ENCODE data around the gene CTNND1. TPM values are rescaled to one million over a fixed set of nuclear protein-coding genes. Genes with fewer than 3 reads are reported as not detected.

The CTNND1 gene
- total RNA-seq, 1 donor from 2014 or later = 9.9 TPM

DNA sequence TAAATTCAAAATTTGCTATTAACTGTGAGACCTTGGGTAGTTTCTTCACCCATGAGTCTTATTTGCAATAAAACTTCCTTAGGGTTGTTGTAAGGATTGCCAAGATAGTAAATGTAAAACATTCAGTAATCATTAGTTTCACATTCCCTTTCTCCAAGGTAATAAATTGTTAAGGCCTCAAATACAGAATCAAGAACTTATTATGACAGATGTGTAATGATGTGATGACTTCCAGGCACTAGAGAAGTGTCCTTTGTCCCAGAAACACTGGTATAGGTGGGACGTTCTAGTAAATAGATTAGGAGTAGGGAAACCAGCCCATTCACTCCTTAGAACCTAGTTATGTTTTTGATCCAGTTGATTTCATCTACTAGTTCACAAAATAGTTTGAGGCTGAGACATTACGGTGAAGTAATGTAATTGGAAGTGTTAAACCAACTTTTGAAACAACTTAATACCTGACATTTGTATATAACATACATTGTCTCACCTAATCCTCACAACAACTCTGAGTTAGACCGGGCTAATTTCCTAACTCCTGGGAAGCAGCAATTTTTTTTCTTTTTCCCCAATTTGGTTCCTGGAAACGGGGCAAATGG lies 25.5 kb downstream of the CTNND1 start:
- H3K9me3 Mint-ChIP-seq = no peaks in the 10 kb centered on the region
- no peak overlapping the region for H3K27ac Mint-ChIP-seq
- H3K4me3 Mint-ChIP-seq = no peak overlapping the region
- DNase-seq (ENCODE audit: low spot score) = no peak
- intact Hi-C loops (cut with micrococcal nuclease) = no loop called here
- peaks cover 33% of the 10 kb centered on the region for H3K4me1 Mint-ChIP-seq (ENCODE audit: low read depth)
- H3K36me3 Mint-ChIP-seq (ENCODE audit: low read depth) = peaks cover 2% of the 10 kb centered on the region
- H3K27me3 Mint-ChIP-seq (ENCODE audit: insufficient read depth) = no peaks in the 10 kb centered on the region

DNA sequence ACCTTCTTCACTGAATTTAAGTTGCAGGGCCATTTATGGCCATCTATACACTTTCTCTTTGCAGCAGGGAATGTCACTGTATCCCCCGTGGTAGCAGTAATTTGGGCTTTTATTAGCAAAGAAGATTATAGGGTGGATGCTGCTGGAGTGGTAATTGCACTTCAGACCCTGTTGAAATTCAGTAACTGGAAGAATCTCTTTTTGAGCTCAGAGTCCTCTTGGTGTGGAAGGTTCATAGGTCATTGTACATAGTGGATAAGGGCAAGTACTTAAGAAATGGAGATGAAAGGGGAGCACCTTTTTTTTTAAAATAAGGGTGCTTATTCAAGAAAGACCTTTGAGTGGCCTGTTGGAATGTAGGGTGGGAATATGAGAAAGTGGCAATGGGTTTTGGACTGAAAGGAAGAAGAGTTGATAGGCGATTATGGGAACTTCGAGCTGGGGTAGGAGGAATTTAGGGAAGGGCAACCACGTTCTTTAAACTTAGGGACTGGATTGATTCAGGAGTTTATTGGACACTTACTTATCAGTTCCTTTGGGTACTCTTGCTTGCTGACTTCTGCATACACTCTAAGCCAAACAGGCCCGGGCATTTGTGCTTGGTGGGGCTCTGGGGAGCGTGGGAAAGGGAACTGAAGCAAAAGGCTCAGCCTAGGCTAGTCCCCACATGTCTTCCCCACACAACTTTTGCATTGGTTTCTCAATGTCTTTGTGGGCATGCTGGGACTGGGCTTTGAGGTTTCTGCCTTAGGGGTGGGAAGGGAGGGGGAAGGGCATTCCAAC lies 26.5 kb downstream of the CTNND1 start:
- Mint-ChIP-seq H3K9me3 (no peaks in the 10 kb centered on the region), H3K27me3 (ENCODE audit: insufficient read depth) (peaks cover 1% of the 10 kb centered on the region), H3K4me3 (no peak overlapping the region), H3K27ac (no peak overlapping the region), H3K4me1 (ENCODE audit: low read depth) (peaks cover 43% of the 10 kb centered on the region), H3K36me3 (ENCODE audit: low read depth) (peaks cover 4% of the 10 kb centered on the region)
- no peak for DNase-seq (ENCODE audit: low spot score)
- intact Hi-C loops (cut with micrococcal nuclease) = no loop called here

DNA sequence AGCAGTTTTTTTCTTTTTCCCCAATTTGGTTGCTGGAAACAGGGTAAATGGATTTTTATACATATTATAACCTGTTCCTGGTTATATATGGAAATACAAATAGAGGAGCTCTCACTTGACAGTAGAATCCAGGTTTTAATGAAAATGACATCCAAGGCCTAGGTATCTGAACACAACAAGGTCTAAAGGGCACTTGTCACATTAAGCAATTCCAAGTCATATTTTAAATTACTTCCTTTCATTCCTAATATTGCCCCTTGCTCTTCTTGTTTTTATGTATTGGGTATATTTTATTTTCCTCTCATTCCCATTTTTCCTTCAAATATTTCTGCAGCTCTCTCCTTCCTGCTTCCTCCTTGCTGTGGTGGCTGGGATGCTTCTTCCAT lies 27.1 kb downstream of the CTNND1 start:
- intact Hi-C loops (cut with micrococcal nuclease) = no loop called here
- peaks cover 4% of the 10 kb centered on the region for H3K36me3 Mint-ChIP-seq (ENCODE audit: low read depth)
- H3K4me3 Mint-ChIP-seq = no peak overlapping the region
- peaks cover 48% of the 10 kb centered on the region for H3K4me1 Mint-ChIP-seq (ENCODE audit: low read depth)
- no peaks in the 10 kb centered on the region for H3K9me3 Mint-ChIP-seq
- DNase-seq (ENCODE audit: low spot score) = no peak
- H3K27ac Mint-ChIP-seq = no peak overlapping the region
- peaks cover 1% of the 10 kb centered on the region for H3K27me3 Mint-ChIP-seq (ENCODE audit: insufficient read depth)

DNA sequence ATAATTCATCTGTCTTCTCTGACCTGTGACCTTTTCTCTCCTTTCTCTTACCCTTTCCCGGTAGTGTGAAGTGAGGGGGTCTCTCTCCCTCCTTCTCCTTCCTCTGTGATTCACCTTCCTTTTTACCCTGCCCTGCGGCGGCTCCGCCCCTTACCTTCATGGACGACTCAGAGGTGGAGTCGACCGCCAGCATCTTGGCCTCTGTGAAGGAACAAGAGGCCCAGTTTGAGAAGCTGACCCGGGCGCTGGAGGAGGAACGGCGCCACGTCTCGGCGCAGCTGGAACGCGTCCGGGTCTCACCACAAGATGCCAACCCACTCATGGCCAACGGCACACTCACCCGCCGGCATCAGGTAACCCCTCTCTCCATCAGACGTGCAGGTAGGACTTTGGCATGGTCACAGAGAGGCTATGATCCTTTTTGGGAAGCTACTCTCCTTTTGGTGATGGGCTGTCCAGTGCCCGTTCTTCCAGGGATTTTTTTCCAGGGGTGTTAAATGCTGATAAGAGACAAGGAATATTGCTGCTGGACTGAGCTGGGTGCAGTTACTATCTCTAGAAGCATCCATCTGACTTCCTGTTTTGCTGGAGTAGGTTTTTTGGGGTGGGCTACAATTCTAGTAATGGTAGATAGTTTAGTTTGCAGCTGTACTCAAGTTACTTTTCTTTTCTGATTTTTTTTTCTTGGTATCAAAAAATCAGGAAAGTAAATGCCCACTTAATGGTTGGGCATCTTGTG lies 29.9 kb downstream of the CTNND1 start:
- Mint-ChIP-seq H3K27me3 (ENCODE audit: insufficient read depth) (peaks cover 1% of the 10 kb centered on the region), H3K4me3 (peak overlapping the region; percentile 53), H3K9me3 (no peaks in the 10 kb centered on the region), H3K36me3 (ENCODE audit: low read depth) (peaks cover 12% of the 10 kb centered on the region), H3K4me1 (ENCODE audit: low read depth) (peaks cover 50% of the 10 kb centered on the region), H3K27ac (no peak overlapping the region)
- intact Hi-C loops (cut with micrococcal nuclease) = loop anchor here (1.0 to 10.0 kb wide), 8 partner anchors 9 to 783 kb away; partner anchors contain the start of genes LPXN, MED19, P2RX3 and SELENOH
- no peak for DNase-seq (ENCODE audit: low spot score)

DNA sequence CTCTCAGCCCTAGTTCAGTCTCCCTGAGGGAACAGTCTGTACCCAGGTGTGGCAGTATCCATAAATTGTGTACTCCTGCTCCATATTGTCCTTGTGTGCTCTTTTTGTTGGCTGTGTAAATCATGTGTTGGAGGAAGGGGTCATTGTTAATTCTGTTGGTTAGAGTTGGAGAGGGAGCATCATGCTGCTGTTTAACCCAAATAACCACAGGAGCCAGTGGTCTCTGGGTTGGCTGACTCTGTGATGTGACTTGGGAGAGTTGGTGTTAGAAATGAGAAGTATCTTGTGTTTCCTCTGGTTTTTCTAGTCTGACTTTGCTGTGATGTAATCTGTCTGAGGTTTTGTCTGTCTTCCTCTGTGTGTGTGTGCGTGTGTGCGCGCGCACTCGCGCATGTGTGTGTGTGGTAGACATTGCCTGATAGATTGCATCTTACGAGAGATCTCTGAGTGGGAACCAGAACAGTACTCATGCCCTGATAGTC lies 30.5 kb downstream of the CTNND1 start:
- DNase-seq (ENCODE audit: low spot score) = peak; percentile 84
- H3K36me3 Mint-ChIP-seq (ENCODE audit: low read depth) = peaks cover 16% of the 10 kb centered on the region
- intact Hi-C loops (cut with micrococcal nuclease) = loop anchor here (1.0 to 10.0 kb wide), 8 partner anchors 8 to 783 kb away; partner anchors contain the start of genes LPXN, MED19, P2RX3 and SELENOH
- peak overlapping the region; percentile 53 for H3K4me3 Mint-ChIP-seq
- H3K27ac Mint-ChIP-seq = peak overlapping the region; percentile 86
- no peaks in the 10 kb centered on the region for H3K9me3 Mint-ChIP-seq
- H3K4me1 Mint-ChIP-seq (ENCODE audit: low read depth) = peaks cover 50% of the 10 kb centered on the region
- H3K27me3 Mint-ChIP-seq (ENCODE audit: insufficient read depth) = peaks cover 1% of the 10 kb centered on the region

DNA sequence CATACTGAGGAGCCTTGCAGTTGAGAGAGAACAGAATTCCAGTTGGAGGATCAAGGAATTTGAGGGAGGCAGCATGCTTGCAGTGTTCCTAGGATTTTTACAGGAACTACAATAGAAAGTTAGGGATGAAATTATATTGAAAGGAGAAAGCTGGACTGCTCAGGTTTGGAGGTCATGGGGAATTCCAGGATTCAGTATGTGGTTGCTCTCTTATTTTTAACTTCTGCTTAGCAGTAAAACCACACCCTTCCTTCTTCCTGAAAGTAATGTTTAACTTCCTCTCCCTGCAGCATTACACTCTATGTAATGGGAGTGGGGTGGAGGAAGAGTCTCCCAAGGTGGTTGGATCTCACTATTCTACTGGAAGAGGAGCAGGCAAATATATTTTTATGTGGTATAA lies 31.3 kb downstream of the CTNND1 start:
- Mint-ChIP-seq H3K4me1 (ENCODE audit: low read depth) (peaks cover 42% of the 10 kb centered on the region), H3K27ac (peak overlapping the region; percentile 83), H3K4me3 (peak overlapping the region; percentile 64), H3K27me3 (ENCODE audit: insufficient read depth) (peaks cover 1% of the 10 kb centered on the region), H3K9me3 (no peaks in the 10 kb centered on the region), H3K36me3 (ENCODE audit: low read depth) (peaks cover 17% of the 10 kb centered on the region)
- intact Hi-C loops (cut with micrococcal nuclease) = loop anchor here (1.0 to 10.0 kb wide), 8 partner anchors 7 to 782 kb away; partner anchors contain the start of genes LPXN, MED19, P2RX3 and SELENOH
- peak; percentile 4 for DNase-seq (ENCODE audit: low spot score)

DNA sequence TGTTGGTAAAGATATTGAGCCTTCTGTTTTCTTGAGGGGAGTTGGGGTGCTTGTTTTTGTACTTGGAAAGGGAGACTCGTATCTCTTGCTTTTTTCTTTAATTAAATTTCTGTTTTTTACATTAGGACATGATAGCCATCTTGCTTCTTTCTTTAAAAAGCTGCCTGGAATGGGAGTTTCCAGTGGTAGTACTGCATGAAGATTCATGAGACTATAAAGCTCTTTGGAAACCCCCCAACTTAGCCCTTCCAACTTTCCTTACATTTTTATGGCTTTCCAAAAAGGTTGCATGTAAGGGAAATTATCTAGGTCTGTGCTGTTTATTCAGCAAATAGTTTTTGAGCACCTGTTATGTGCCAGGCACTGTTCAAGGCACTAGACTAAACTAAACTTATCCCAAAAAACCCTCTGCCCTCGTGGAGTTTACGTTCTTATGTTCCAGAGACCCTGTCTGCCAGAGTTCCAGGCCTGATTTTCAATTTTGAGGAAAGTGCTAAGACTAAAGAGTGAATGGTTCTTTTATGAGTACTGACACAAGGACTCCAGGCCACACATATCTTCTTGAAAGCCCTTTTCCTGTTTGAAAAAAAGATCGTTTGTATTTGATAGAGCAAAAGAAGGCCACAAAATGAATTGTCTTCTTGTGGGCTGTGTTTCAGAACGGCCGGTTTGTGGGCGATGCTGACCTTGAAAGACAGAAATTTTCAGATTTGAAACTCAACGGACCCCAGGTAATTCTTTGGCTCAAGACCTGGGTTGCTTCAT lies 31.9 kb downstream of the CTNND1 start:
- Mint-ChIP-seq H3K9me3 (no peaks in the 10 kb centered on the region), H3K27ac (peak overlapping the region; percentile 83), H3K27me3 (ENCODE audit: insufficient read depth) (peaks cover 1% of the 10 kb centered on the region), H3K4me3 (peak overlapping the region; percentile 64), H3K4me1 (ENCODE audit: low read depth) (peaks cover 37% of the 10 kb centered on the region), H3K36me3 (ENCODE audit: low read depth) (peaks cover 18% of the 10 kb centered on the region)
- intact Hi-C loops (cut with micrococcal nuclease) = loop anchor here (2.0 to 10.0 kb wide), 3 partner anchors 225 to 781 kb away; partner anchors contain the start of genes LPXN, P2RX3 and SSRP1
- no peak for DNase-seq (ENCODE audit: low spot score)

DNA sequence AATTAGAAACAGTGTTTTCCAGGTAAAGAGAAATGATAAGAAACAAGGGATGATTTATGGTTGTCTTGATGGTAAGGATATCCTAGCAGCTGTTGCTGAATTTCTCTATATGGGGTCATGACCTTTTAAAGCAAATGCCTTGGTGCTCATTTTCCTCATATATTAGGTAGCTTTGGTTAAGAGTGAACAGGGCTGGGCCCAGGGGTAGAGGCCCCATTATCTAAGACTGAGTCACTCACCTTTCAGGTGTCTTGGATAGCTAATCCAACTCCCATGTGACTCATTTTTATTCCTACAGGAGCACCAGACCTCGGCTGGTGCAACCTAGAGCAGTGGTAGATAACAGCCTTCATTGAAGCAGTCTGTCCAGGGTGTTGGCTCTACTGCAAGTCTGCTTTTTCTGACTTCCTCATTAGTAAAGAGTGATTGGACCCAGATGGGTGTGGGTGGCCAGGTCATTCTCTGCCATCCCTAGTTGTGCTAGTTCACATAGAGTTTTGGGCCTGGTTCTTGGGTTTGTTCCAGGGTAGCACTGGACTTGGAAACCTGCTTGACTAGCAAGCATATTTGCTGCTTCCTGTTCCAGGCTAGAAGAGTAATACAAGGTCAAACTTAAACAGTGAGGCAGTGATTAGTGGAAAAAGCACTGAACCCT lies 37.4 kb downstream of the CTNND1 start:
- peaks cover 19% of the 10 kb centered on the region for H3K36me3 Mint-ChIP-seq (ENCODE audit: low read depth)
- peaks cover 26% of the 10 kb centered on the region for H3K4me1 Mint-ChIP-seq (ENCODE audit: low read depth)
- no peak for DNase-seq (ENCODE audit: low spot score)
- peak overlapping the region; percentile 61 for H3K27ac Mint-ChIP-seq
- no peak overlapping the region for H3K4me3 Mint-ChIP-seq
- no peaks in the 10 kb centered on the region for H3K27me3 Mint-ChIP-seq (ENCODE audit: insufficient read depth)
- intact Hi-C loops (cut with micrococcal nuclease) = loop anchor here (10.0 kb wide), 1 partner anchor 464 kb away; the partner anchor contains the start of genes P2RX3 and SSRP1
- no peaks in the 10 kb centered on the region for H3K9me3 Mint-ChIP-seq

DNA sequence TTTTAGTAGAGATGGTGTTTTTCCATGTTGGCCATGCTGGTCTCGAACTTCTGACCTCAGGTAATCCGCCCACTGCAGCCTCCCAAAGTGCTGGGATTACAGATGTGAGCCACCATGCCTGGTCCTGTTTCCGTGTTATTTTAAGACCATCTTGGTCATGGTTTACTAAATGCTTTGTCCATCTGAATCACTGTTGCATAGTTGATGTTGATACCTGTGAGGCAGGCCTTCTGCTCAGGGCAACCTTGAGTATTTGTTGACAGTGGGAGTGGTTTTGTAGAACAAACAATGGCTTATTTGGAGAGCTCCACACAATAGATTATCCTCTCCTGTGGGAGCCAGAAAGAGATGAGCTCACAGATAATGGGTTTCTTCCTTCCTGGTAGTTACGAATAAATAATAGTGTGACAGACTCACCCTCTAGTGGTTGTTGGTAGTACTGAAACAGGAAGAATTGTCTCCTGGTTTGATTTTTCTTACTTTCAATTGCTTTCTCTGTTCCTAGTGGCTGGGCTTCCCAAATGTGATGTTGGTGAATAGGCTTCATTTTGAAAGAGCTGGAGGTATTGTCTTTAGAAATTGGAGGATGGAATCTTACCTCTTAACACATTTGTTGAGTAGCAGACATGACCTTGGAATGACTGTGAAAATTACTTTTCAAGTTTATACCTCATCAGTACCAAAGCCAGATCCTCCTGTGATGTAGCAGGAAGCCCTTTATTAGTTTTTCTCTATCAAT lies 39.0 kb downstream of the CTNND1 start:
- Mint-ChIP-seq H3K27me3 (ENCODE audit: insufficient read depth) (no peaks in the 10 kb centered on the region), H3K4me3 (no peak overlapping the region), H3K27ac (peak overlapping the region; percentile 26), H3K4me1 (ENCODE audit: low read depth) (peaks cover 23% of the 10 kb centered on the region), H3K36me3 (ENCODE audit: low read depth) (peaks cover 21% of the 10 kb centered on the region), H3K9me3 (no peaks in the 10 kb centered on the region)
- intact Hi-C loops (cut with micrococcal nuclease) = loop anchor here (1.0 to 5.0 kb wide), 8 partner anchors 8 to 270 kb away; partner anchors contain the start of genes BTBD18, CLP1, MED19 and SELENOH
- peak; percentile 13 for DNase-seq (ENCODE audit: low spot score)

DNA sequence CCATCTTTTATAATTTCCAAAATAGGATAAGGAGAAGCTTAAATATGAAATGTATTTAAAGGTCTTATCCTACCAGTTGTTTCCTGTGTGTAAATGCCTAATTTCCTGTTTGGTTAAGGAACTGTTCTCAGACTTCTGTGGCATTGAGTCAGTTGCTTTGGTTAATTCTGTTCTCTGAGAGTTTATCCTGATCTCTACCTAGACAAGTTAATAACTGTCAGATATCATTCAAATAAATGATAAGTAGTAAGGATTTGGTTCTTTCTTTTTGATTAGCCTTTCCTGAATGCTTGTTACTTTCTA lies 39.5 kb downstream of the CTNND1 start:
- peaks cover 19% of the 10 kb centered on the region for H3K36me3 Mint-ChIP-seq (ENCODE audit: low read depth)
- intact Hi-C loops (cut with micrococcal nuclease) = loop anchor here (5.0 kb wide), 1 partner anchor 144 kb away; the partner anchor contains the start of gene CLP1
- no peaks in the 10 kb centered on the region for H3K27me3 Mint-ChIP-seq (ENCODE audit: insufficient read depth)
- no peak for DNase-seq (ENCODE audit: low spot score)
- no peak overlapping the region for H3K4me3 Mint-ChIP-seq
- H3K4me1 Mint-ChIP-seq (ENCODE audit: low read depth) = peaks cover 23% of the 10 kb centered on the region
- no peak overlapping the region for H3K27ac Mint-ChIP-seq
- no peaks in the 10 kb centered on the region for H3K9me3 Mint-ChIP-seq

DNA sequence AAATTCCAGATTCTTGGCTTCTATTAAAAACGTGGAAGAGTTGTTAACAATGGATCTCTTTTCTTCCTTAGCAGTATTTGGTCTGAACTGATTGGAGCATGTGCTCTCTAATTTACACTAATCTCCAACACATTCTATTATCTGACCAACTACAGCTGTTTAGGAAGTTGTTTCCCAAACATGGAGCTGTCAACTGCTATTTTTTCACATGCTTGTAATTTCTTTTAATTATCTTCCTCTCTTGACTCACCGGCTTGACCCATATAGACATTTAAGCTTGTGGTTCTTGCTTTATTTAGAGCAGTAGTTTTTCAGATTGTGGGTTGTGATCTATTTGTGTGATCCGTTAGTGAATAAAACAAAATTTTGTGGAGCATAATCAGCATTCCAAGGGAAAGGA lies 40.8 kb downstream of the CTNND1 start:
- DNase-seq (ENCODE audit: low spot score) = no peak
- Mint-ChIP-seq H3K9me3 (no peaks in the 10 kb centered on the region), H3K4me3 (no peak overlapping the region), H3K36me3 (ENCODE audit: low read depth) (peaks cover 17% of the 10 kb centered on the region), H3K27ac (no peak overlapping the region), H3K4me1 (ENCODE audit: low read depth) (peaks cover 23% of the 10 kb centered on the region), H3K27me3 (ENCODE audit: insufficient read depth) (no peaks in the 10 kb centered on the region)
- intact Hi-C loops (cut with micrococcal nuclease) = loop anchor here (5.0 kb wide), 1 partner anchor 145 kb away; the partner anchor contains the start of gene CLP1

Data from activated T-helper 1 cell treated with anti-CD3 and anti-CD28 coated beads, Interleukin-12 subunit alpha, Interleukin-12 subunit beta, Interleukin-2, Interleukin-4 antibody, amounts not matched to agents 30 ng/mL and 10 ng/mL and 1 ng/mL, durations not matched to agents 14 hours and 24 hours and 36 hours (primary cell).